K562 (cell line): Measurements from ENCODE around the gene ANKRD33. TPM values are rescaled to one million over a fixed set of nuclear protein-coding genes. Genes with fewer than 3 reads are reported as not detected.
A peak's percentile ranks its signal among the peaks of the same experiment; 100 is the strongest.

Source experiments
- BRCA1 ChIP-seq, 2 experiments: fragments of 450-650 bp in 1 of 2; sonication (generic) in 1 of 2; formaldehyde crosslinking in 1 of 2; IDR thresholded peaks; 2 replicates each; pipeline versions ENCODE4 v1.5.0 to v1.6.1; 2017 to 2020; ENCODE audit warnings: mild to moderate bottlenecking in 1 of 2, missing genetic modification reagents in 1 of 2
- GTF2A2 ChIP-seq: IDR thresholded peaks from 2 replicates; pipeline ENCODE4 v1.6.1; 2016; ENCODE audit warnings: mild to moderate bottlenecking, missing genetic modification characterization, missing compliant biosample characterization
- HMG20A ChIP-seq: fragments of 450-650 bp; formaldehyde crosslinking; conservative IDR thresholded peaks from 2 replicates; pipeline ENCODE4 v1.4.0; 2020; ENCODE audit warnings: mild to moderate bottlenecking, mixed read lengths
- HNRNPH1 ChIP-seq: fragments of 200-400 bp; formaldehyde crosslinking; optimal IDR thresholded peaks from 2 replicates; pipeline ENCODE3; 2017; ENCODE audit warnings: low read depth, mild to moderate bottlenecking, low read length, moderate library complexity
- HSF4 ChIP-seq: fragments of 250-450 bp; sonication (Bioruptor Pico); IDR thresholded peaks from 2 replicates; pipeline ENCODE4 v2.1.2; 2022; ENCODE audit warnings: mild to moderate bottlenecking, moderate library complexity, borderline replicate concordance
- NRF1 ChIP-seq, 2 experiments: fragments of 450-650 bp; IDR thresholded peaks in 1 of 2; conservative IDR thresholded peaks in 1 of 2; 2 replicates each; pipeline ENCODE4 v1.6.1; 2014; ENCODE audit warnings: mild to moderate bottlenecking in 2 of 2
- PREB ChIP-seq: sonication (generic); formaldehyde crosslinking; IDR thresholded peaks from 2 replicates; pipeline ENCODE4 v1.8.1; 2023; ENCODE audit warnings: mild to moderate bottlenecking, missing genetic modification reagents
- RCOR1 ChIP-seq, 2 experiments: IDR thresholded peaks; 2 replicates each; pipeline ENCODE4 v1.6.1; 2012; ENCODE audit warnings: low read depth in 2 of 2, low read length in 2 of 2, borderline replicate concordance in 1 of 2, improper control_type of control experiment in 1 of 2
- SIX5 ChIP-seq, 2 experiments: IDR thresholded peaks; 2 replicates each; pipeline ENCODE4 v1.6.1; 2011; ENCODE audit warnings: low read length in 2 of 2, borderline replicate concordance in 1 of 2, low read depth in 1 of 2, mild to moderate bottlenecking in 1 of 2, moderate library complexity in 1 of 2; ENCODE audit not compliant: insufficient read depth in 1 of 2
- SLC30A9 ChIP-seq: fragments of 250-450 bp; sonication (Bioruptor Pico); IDR thresholded peaks from 2 replicates; pipeline ENCODE4 v1.8.0; 2022; ENCODE audit warnings: mild to moderate bottlenecking, moderate library complexity
- TAF15 ChIP-seq: fragments of 200-400 bp; formaldehyde crosslinking; IDR thresholded peaks from 2 replicates; pipeline ENCODE4 v1.6.1; 2017; ENCODE audit warnings: mild to moderate bottlenecking, low read depth, low read length, moderate library complexity
- TEAD4 ChIP-seq, 2 experiments: sonication (generic) in 1 of 2; formaldehyde crosslinking in 1 of 2; IDR thresholded peaks; 2 replicates each; pipeline versions ENCODE4 v1.6.1 to v1.8.0; 2012 to 2022; ENCODE audit warnings: borderline replicate concordance in 1 of 2, inconsistent platforms in 1 of 2, low read length in 1 of 2, mild to moderate bottlenecking in 1 of 2, missing genetic modification reagents in 1 of 2
- THRB ChIP-seq: fragments of 450-650 bp; formaldehyde crosslinking; conservative IDR thresholded peaks from 2 replicates; pipeline ENCODE4 v1.4.0; 2022; ENCODE audit warnings: mild to moderate bottlenecking, missing genetic modification characterization
- ZBTB33 ChIP-seq: sonication (generic); formaldehyde crosslinking; IDR thresholded peaks from 2 replicates; pipeline ENCODE4 v1.8.1; 2023; ENCODE audit warnings: mild to moderate bottlenecking, missing genetic modification reagents
- ZNF79 ChIP-seq: fragments of 250-450 bp; sonication (Bioruptor Pico); IDR thresholded peaks from 2 replicates; pipeline ENCODE4 v1.4.0; 2020; ENCODE audit warnings: low read depth, mild to moderate bottlenecking, moderate library complexity
- polyA plus RNA-seq, 8 experiments: library from polyadenylated mRNA; depleted of rRNA in 4 of 8; stranded (reverse) in 5 of 8; unstranded in 3 of 8; fragments of >200 nt; fragmentation: Nextera tagmentation in 2 of 8; fragmentation: Illumina TruSeq in 1 of 8; extraction: Ambion mirVana in 2 of 8; extraction: Trizol in 1 of 8; gene quantifications; 2 replicates each; pipeline versions ENCODE4 v1.2.1 to v1.2.3, GENCODE V29; 2011 to 2014; ENCODE audit warnings: inconsistent platforms in 1 of 8, missing spikeins in 1 of 8
- total RNA-seq, 7 experiments: library from RNA; depleted of rRNA in 6 of 7; stranded (reverse); fragments of >200 nt in 6 of 7; fragmentation: Illumina TruSeq in 2 of 7; extraction: Trizol in 2 of 7; gene quantifications; 2 replicates each; pipeline versions ENCODE4 v1.2.1 to v1.2.3, GENCODE V29; 2011 to 2021; ENCODE audit warnings: low replicate concordance in 1 of 7

Gene ANKRD33
- total and polyA plus RNA-seq, 9 of the 15 experiments (the other 6 are each of a cell fraction or from before 2014, with no cell fraction given) = 0.04 to 0.11 (median 0.07) TPM; not detected in 4

GRCh38 chr12:51926064-51926632, 38.2 kb downstream of the ANKRD33 start (continued):
- TF ChIP-seq ZBTB33 (CRISPR knock-in tag) (no peak), RCOR1 (IDR thresholded peaks at IDR 0.05; ENCODE audit: borderline replicate concordance in 1 of 2, low read depth in 2 of 2, low read length in 2 of 2) (peak in 1 of 2 experiments; percentile 74; a peak in 2 of 4 replicates), HNRNPH1 (no peak), GTF2A2 (no peak), TAF15 (no peak), THRB (CRISPR knock-in tag) (0 out of 2 replicates have a peak, but pooled peaks have one; percentile 34), ZNF79 (CRISPR knock-in tag) (no peak), BRCA1 (IDR thresholded peaks at IDR 0.05) (no peak), BRCA1 (CRISPR knock-in tag; IDR thresholded peaks at IDR 0.05) (no peak), HMG20A (CRISPR knock-in tag) (no peak), TEAD4 (IDR thresholded peaks at IDR 0.05; ENCODE audit: low read length) (peak; percentile 68), TEAD4 (CRISPR knock-in tag; IDR thresholded peaks at IDR 0.05; ENCODE audit: borderline replicate concordance) (no peak), PREB (no peak), HSF4 (CRISPR knock-in tag) (peak; percentile 11; the same call in 1 of the 2 replicates), NRF1 (conservative IDR thresholded peaks at IDR 0.05 in 1 of 2, IDR thresholded peaks at IDR 0.05 in 1 of 2) (no peak), SLC30A9 (no peak), SIX5 (IDR thresholded peaks at IDR 0.05; ENCODE audit: borderline replicate concordance in 1 of 2, insufficient read depth in 1 of 2, low read depth in 1 of 2, low read length in 2 of 2) (no peak)
